ENCODE results near the gene P4HA2.

- TF ChIP-seq CTCF (IDR thresholded peaks at IDR 0.05) (no peak), POLR2A (IDR thresholded peaks at IDR 0.05) (no peak)
Observed at GRCh38 chr5:132225165-132226032, 2.3 kb downstream of the P4HA2 start.
